Stimulated activated CD8-positive, alpha-beta memory T cell treated with anti-CD3 and anti-CD28 coated beads, Interleukin-7, amount 100 ng/mL, for 1 hour (primary cell): ENCODE results near the gene CPNE8.

Experiments used
- DNase-seq, 2 donors: peaks; one replicate each; pipeline ENCODE4 v3.0.0-alpha.2; 2020; ENCODE audit warnings: low read depth in 2 of 2

Gene CPNE8

DNA sequence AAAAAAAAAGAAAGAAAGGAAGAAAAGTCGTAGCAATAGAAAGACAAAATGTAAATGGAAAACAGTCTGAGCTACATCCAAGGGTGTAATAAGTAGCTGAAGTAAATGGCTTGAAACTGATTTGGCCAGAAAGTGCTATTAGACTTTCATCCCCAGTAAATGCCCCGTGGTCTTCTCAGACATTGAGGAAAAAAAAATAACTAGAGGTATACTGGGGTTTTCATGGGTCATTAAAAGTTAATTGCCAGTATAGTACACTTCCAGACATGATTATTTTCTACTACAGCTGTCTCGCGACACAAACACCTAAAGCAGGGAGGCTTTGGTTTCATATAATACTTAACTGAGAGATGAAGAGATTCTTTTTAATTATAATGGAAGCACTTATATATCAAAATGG lies 271.9 kb downstream of the CPNE8 start:
- no peak for DNase-seq

DNA sequence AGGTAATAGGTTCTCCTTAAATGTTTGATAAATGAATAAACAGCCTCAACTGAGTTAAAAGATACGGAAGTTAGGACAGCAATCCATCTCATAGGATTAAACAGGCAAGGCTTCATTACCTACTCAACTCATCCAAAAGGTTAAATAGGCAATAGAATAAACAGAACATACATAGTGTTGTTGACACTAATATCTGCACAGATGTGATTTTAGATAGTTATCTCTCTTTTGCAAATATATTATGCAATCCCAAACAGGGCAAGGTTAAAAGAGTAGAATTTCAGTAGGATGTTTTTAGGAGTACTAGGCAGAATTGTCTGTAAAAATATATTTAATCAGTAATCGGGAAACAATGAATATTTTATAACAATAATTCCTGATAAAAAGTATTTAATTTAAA lies 276.3 kb downstream of the CPNE8 start:
- no peak for DNase-seq

DNA sequence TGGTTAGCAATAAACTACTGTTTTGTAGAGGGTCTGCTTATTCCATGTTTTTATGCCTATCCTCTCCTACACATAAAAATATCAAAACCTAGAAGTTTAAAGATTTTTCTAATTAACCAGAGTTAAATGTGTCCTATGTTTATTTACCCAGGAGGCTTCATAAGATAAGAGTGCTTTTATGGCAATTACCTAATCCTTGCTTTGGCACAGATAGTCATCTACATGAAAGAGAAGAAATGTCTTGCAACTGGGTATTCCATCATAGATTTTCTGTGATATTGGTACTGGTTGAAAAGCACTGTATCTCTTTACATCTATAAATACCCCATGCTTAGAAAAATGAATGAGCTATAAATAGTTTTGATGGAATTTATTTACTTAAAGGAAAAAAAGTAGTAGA lies 277.1 kb downstream of the CPNE8 start:
- DNase-seq: no peak

GRCh38 chr12:38625306-38625705 lies 280.1 kb downstream of the CPNE8 start:
- no peak for DNase-seq

GRCh38 chr12:38614171-38614570 lies 291.2 kb downstream of the CPNE8 start:
- DNase-seq: no peak

- no peak for DNase-seq
These were observed 294.5 kb downstream of the CPNE8 start for GRCh38 chr12:38610808-38611350.

DNA sequence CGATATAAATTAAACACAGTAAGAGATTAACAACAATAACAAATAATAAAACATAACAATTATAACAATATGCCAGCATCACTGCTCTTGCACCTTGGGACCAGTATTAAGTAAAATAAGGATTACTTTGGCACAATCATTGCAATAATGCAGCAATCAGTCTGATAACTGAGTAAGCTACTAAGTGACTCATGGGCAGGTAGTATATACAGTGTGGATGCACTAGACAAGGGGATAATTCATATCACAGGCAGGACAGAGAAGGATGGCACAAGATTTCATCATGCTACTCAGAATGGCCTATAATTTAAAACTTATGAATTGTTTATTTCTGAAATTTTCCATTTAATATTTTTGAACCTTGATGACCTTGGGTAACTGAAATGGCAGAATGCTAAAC lies 298.1 kb downstream of the CPNE8 start:
- no peak for DNase-seq
